GM12891 (cell line): Measurements from ENCODE around the gene HOXD4.

Experiments used
- POLR2A ChIP-seq: IDR thresholded peaks from 2 replicates; pipeline ENCODE4 v1.6.1; 2011; ENCODE audit warnings: low read depth, low read length, control low read depth
- POLR2AphosphoS5 ChIP-seq: IDR thresholded peaks from 2 replicates; pipeline ENCODE4 v1.6.1; 2011; ENCODE audit warnings: low read depth, low read length, control low read depth
- TAF1 ChIP-seq: IDR thresholded peaks from 2 replicates; pipeline ENCODE4 v1.6.1; 2011; ENCODE audit warnings: low read depth, low read length, control low read depth

DNA sequence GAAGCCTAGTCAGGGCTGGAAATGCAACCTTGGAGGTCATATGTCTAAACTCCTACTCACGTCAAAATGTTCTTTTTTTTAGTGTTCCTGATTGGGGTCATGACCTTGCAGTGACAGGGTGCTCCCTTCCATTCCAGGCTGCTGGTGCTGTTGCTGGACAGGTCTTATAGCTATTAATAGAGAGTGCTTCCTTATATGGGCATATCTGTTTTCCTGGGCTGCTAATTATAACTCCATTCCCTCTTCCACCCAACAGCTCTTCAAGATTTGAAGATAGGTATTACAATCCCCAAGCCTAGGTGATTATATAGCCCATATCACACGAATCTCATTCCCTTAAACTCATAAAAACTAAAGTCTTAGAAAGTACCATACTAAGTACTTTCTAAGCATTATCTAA is 18.4 kb downstream of the HOXD4 start:
- TF ChIP-seq TAF1 (no peak), POLR2A (no peak), POLR2AphosphoS5 (no peak)
